AG04450 (cell line): Measurements from ENCODE around the gene DNAJC4. TPM values are rescaled to one million over a fixed set of nuclear protein-coding genes. Genes with fewer than 3 reads are reported as not detected.
A peak's percentile ranks its signal among the peaks of the same experiment; 100 is the strongest.

Source experiments
- CTCF ChIA-PET: fragments of 300-600, 350-600 bp; formaldehyde crosslinking; extraction: SDS; loops from one replicate; lab custom pipeline; 2022; ENCODE audit warnings: antibody characterized with exemption, inconsistent platforms; lab: Charles Lee
- POLR2A ChIA-PET: fragments of 350-600 bp; formaldehyde crosslinking; extraction: SDS; loops from one replicate; lab custom pipeline; 2021; ENCODE audit warnings: antibody characterized with exemption, inconsistent platforms; lab: Yijun Ruan, JAX
- DNase-seq: peaks from one replicate; pipeline ENCODE4 v3.0.0-alpha.2; 2011; ENCODE audit warnings: low read depth, low spot score
- H3K27ac ChIP-seq: one replicate; pipeline ENCODE4 v1.5.1; 2012; ENCODE audit warnings: low read depth, low read length, control low read depth
- H3K27me3 ChIP-seq: one replicate; pipeline ENCODE4 v1.6.0; 2012; ENCODE audit warnings: low read length; ENCODE audit not compliant: control insufficient read depth, insufficient read depth
- H3K4me3 ChIP-seq: 2 replicates; pipeline ENCODE4 v1.5.1; 2011; ENCODE audit warnings: mild to moderate bottlenecking, low read depth, low read length, control low read depth
- H3K9me3 ChIP-seq: 2 replicates; pipeline ENCODE4 v1.5.1; 2012; ENCODE audit warnings: low read length; ENCODE audit not compliant: control insufficient read depth, insufficient read depth
- CTCF ChIP-seq: IDR thresholded peaks from 2 replicates; pipeline ENCODE4 v1.5.1; 2011; ENCODE audit warnings: low read depth, low read length, control low read depth, inconsistent platforms
- polyA plus RNA-seq: library from polyadenylated mRNA; depleted of rRNA; stranded (reverse); fragments of >200 nt; gene quantifications from 2 replicates; pipeline ENCODE4 v1.2.3, GENCODE V29; 2011

Gene DNAJC4
- polyA plus RNA-seq, 1 experiment: 18.7 TPM

GRCh38 chr11:64238076-64238475 lies 7.7 kb downstream of the DNAJC4 start:
- POLR2A ChIA-PET: interaction anchor here (0.6 kb wide), 1 partner anchor 243 kb away, joined by 3 read pairs; no protein-coding TSS in a partner anchor
- DNase-seq: no peak
- Histone ChIP-seq H3K27ac (no peak overlapping the region), H3K9me3 (peaks cover 4% of the 10 kb centered on the region; the same call in 1 of the 2 replicates), H3K27me3 (no peaks in the 10 kb centered on the region), H3K4me3 (no peak overlapping the region)
- CTCF ChIA-PET: no interaction called here
- TF ChIP-seq CTCF: no peak

- no peak for TF ChIP-seq CTCF
- Histone ChIP-seq H3K27me3 (no peaks in the 10 kb centered on the region), H3K4me3 (no peak overlapping the region), H3K27ac (no peak overlapping the region), H3K9me3 (peaks cover 4% of the 10 kb centered on the region; the same call in 1 of the 2 replicates)
- no peak for DNase-seq
- ChIA-PET CTCF (interaction anchor here (1.4 kb wide), 1 partner anchor 66 kb away, joined by 3 read pairs; no protein-coding TSS in a partner anchor), POLR2A (no interaction called here)
These were observed 8.7 kb downstream of the DNAJC4 start for GRCh38 chr11:64238999-64239398.

GRCh38 chr11:64239662-64240434 lies 9.5 kb downstream of the DNAJC4 start:
- CTCF ChIA-PET: interaction anchor here (1.2 to 1.4 kb wide), 2 partner anchors 11 to 65 kb away, joined by 3 read pairs; partner anchors contain the start of gene PLCB3

GRCh38 chr11:64240435-64241240 lies 10.3 kb downstream of the DNAJC4 start, which contains the start of gene FKBP2:
FKBP2 (plus strand) TSS chr11:64241095; CDS start chr11:64242388, 1,293 bp downstream.
- H3K27me3 ChIP-seq: no peaks in the 10 kb centered on the region
- POLR2A ChIA-PET: interaction anchor here (0.7 to 1.3 kb wide), 9 partner anchors 9 to 63 kb away, joined by 3 to 6 read pairs (median 4); partner anchors contain the start of genes NUDT22 and TRPT1
- peaks cover 4% of the 10 kb centered on the region; the same call in 1 of the 2 replicates for H3K9me3 ChIP-seq
- no peak for TF ChIP-seq CTCF
- CTCF ChIA-PET: interaction anchor here (0.6 to 1.5 kb wide), 6 partner anchors 10 to 609 kb away, joined by 3 to 11 read pairs (median 3); partner anchors contain the start of gene PLCB3
- peak within 1 kb of the TSS; percentile 94 for H3K27ac ChIP-seq
- H3K4me3 ChIP-seq: peak within 1 kb of the TSS; percentile 84
- peak; percentile 90 for DNase-seq

More at GRCh38 chr11:64239662-64240434, 9.5 kb downstream of the DNAJC4 start:
- TF ChIP-seq CTCF: no peak
- Histone ChIP-seq H3K27me3 (no peaks in the 10 kb centered on the region), H3K4me3 (peak overlapping the region; percentile 77), H3K27ac (peak overlapping the region; percentile 94), H3K9me3 (peaks cover 4% of the 10 kb centered on the region; the same call in 1 of the 2 replicates)
- POLR2A ChIA-PET: no interaction called here
- no peak for DNase-seq
